Measurements from ENCODE around the gene RNASE11. TPM values are rescaled to one million over a fixed set of nuclear protein-coding genes. Genes with fewer than 3 reads are reported as not detected.

Gene RNASE11
- total RNA-seq, 5 donors from 2014 or later (not counting 1 experiment from before 2014, with no cell fraction given), result not detected

- WGBS (ENCODE audit: insufficient coverage), result 8% methylated on average over 23 of the region's 23 CpGs
- H3K9me3 Mint-ChIP-seq, result peaks cover 0 to 7% (median 0%) of the 10 kb centered on the region in 3 donors
- ChIA-PET POLR2A (interaction anchor here in 1 of 2 donors (0.7 to 2.0 kb wide), 3 partner anchors 17 to 287 kb away, joined by 3 to 20 read pairs (median 6); partner anchors contain the start of gene PARP2), CTCF (interaction anchor here (0.5 to 3.1 kb wide), 6 partner anchors 17 to 53 kb away, joined by 3 to 21 read pairs (median 4); no protein-coding TSS in a partner anchor)
- H3K27me3 Mint-ChIP-seq, result peaks cover 11 to 64% of the 10 kb centered on the region in 2 donors
- peaks cover 62 to 76% (median 70%) of the 10 kb centered on the region in 3 donors for H3K4me1 Mint-ChIP-seq
- peak; percentile 28 to 51 (median 32) for ATAC-seq (replicated peaks in 1 of 4)
- peak overlapping the region; percentile 45 to 49 for H3K4me3 ChIP-seq (ENCODE audit: control insufficient read depth in 1 of 2, extremely low read depth in 1 of 2, low read length in 1 of 2)
- DNase-seq, result peak in 8 of 35 experiments; percentile 11 to 64 (median 32)
- H3K36me3 Mint-ChIP-seq, result no peaks in the 10 kb centered on the region
- no peaks in the 10 kb centered on the region for H3K9me3 ChIP-seq
- no peaks in the 10 kb centered on the region for H3K36me3 ChIP-seq (ENCODE audit: control insufficient read depth in 2 of 2, extremely low read depth in 1 of 2, insufficient read depth in 1 of 2, low read length in 1 of 2)
- H3K4me1 ChIP-seq (ENCODE audit: control insufficient read depth in 1 of 2, extremely low read depth in 1 of 2, insufficient read depth in 2 of 2, low read length in 2 of 2), result peaks cover 12 to 54% of the 10 kb centered on the region in 2 experiments
- H3K27ac Mint-ChIP-seq, result peak overlapping the region; percentile 72 to 82
- peak overlapping the region; percentile 1 for H3K27ac ChIP-seq (ENCODE audit: low read length)
- H3K27me3 ChIP-seq (replicated peaks in 1 of 2; ENCODE audit: control insufficient read depth in 2 of 2, extremely low read depth in 1 of 2, insufficient read depth in 2 of 2, low read length in 1 of 2), result peaks cover 24 to 37% of the 10 kb centered on the region in 2 experiments
- H3K4me3 Mint-ChIP-seq, result peak overlapping the region; percentile 75 to 80 (median 79)
Observed at GRCh38 chr14:20630340-20631022, 42.7 kb upstream of the RNASE11 start.

GRCh38 chr14:20628063-20628854 is 40.5 kb upstream of the RNASE11 start:
- Mint-ChIP-seq H3K4me3 (peak overlapping the region in 1 of 3 donors; percentile 3), H3K36me3 (no peaks in the 10 kb centered on the region), H3K9me3 (no peaks in the 10 kb centered on the region), H3K4me1 (peaks cover 84 to 87% (median 85%) of the 10 kb centered on the region in 3 donors), H3K27me3 (peaks cover 10 to 64% of the 10 kb centered on the region in 2 donors), H3K27ac (peak overlapping the region; percentile 4 to 9)
- Histone ChIP-seq H3K4me3 (ENCODE audit: control insufficient read depth in 1 of 2, extremely low read depth in 1 of 2, low read length in 1 of 2) (no peak overlapping the region), H3K9me3 (no peaks in the 10 kb centered on the region), H3K4me1 (ENCODE audit: control insufficient read depth in 1 of 2, extremely low read depth in 1 of 2, insufficient read depth in 2 of 2, low read length in 2 of 2) (peaks cover 20 to 67% of the 10 kb centered on the region in 2 experiments), H3K27me3 (replicated peaks in 1 of 2; ENCODE audit: control insufficient read depth in 2 of 2, extremely low read depth in 1 of 2, insufficient read depth in 2 of 2, low read length in 1 of 2) (peaks cover 24 to 41% of the 10 kb centered on the region in 2 experiments), H3K27ac (ENCODE audit: low read length) (no peak overlapping the region), H3K36me3 (ENCODE audit: control insufficient read depth in 2 of 2, extremely low read depth in 1 of 2, insufficient read depth in 1 of 2, low read length in 1 of 2) (no peaks in the 10 kb centered on the region)
- no peak for DNase-seq
- CTCF ChIA-PET, result no interaction called here
- no peak for ATAC-seq (replicated peaks in 1 of 4)
- 58% methylated on average over 6 of the region's 10 CpGs for WGBS (ENCODE audit: insufficient coverage)
- POLR2A ChIA-PET, result no interaction called here

- Histone ChIP-seq H3K36me3 (ENCODE audit: control insufficient read depth in 2 of 2, extremely low read depth in 1 of 2, insufficient read depth in 1 of 2, low read length in 1 of 2) (no peaks in the 10 kb centered on the region), H3K4me3 (ENCODE audit: control insufficient read depth in 1 of 2, extremely low read depth in 1 of 2, low read length in 1 of 2) (no peak overlapping the region), H3K27me3 (replicated peaks in 1 of 2; ENCODE audit: control insufficient read depth in 2 of 2, extremely low read depth in 1 of 2, insufficient read depth in 2 of 2, low read length in 1 of 2) (peaks cover 24 to 41% of the 10 kb centered on the region in 2 experiments), H3K9me3 (no peaks in the 10 kb centered on the region), H3K27ac (ENCODE audit: low read length) (no peak overlapping the region), H3K4me1 (ENCODE audit: control insufficient read depth in 1 of 2, extremely low read depth in 1 of 2, insufficient read depth in 2 of 2, low read length in 2 of 2) (peaks cover 21 to 67% of the 10 kb centered on the region in 2 experiments)
- Mint-ChIP-seq H3K36me3 (no peaks in the 10 kb centered on the region), H3K9me3 (no peaks in the 10 kb centered on the region), H3K27ac (peak overlapping the region in 1 of 2 donors; percentile 7), H3K4me3 (peak overlapping the region in 1 of 3 donors; percentile 72), H3K27me3 (peaks cover 8 to 64% of the 10 kb centered on the region in 2 donors), H3K4me1 (peaks cover 84 to 88% (median 86%) of the 10 kb centered on the region in 3 donors)
- CTCF ChIA-PET, result no interaction called here
- WGBS (ENCODE audit: insufficient coverage), result 40% methylated on average over 1 of the region's 5 CpGs
- no peak for DNase-seq
- POLR2A ChIA-PET, result no interaction called here
- no peak for ATAC-seq (replicated peaks in 1 of 4)
Observed at GRCh38 chr14:20627346-20628027, 39.7 kb upstream of the RNASE11 start.

GRCh38 chr14:20626274-20626673 is 38.5 kb upstream of the RNASE11 start:
- H3K27ac Mint-ChIP-seq, result no peak overlapping the region

GRCh38 chr14:20624495-20625070 is 36.8 kb upstream of the RNASE11 start:
- H3K27me3 ChIP-seq (replicated peaks in 1 of 2; ENCODE audit: control insufficient read depth in 2 of 2, extremely low read depth in 1 of 2, insufficient read depth in 2 of 2, low read length in 1 of 2), result peaks cover 21 to 35% of the 10 kb centered on the region in 2 experiments
- Mint-ChIP-seq H3K27ac (peak overlapping the region; percentile 72 to 80), H3K4me3 (peak overlapping the region; percentile 69 to 72 (median 71)), H3K27me3 (peaks cover 8 to 57% of the 10 kb centered on the region in 2 donors), H3K36me3 (no peaks in the 10 kb centered on the region), H3K9me3 (no peaks in the 10 kb centered on the region), H3K4me1 (peaks cover 69 to 71% (median 70%) of the 10 kb centered on the region in 3 donors)
- no peaks in the 10 kb centered on the region for H3K36me3 ChIP-seq (ENCODE audit: control insufficient read depth in 2 of 2, extremely low read depth in 1 of 2, insufficient read depth in 1 of 2, low read length in 1 of 2)
- ATAC-seq (replicated peaks in 1 of 4) (peak; percentile 64 to 75 (median 66)), DNase-seq (peak in 20 of 35 experiments; percentile 20 to 69 (median 39))
- 6% methylated on average over 13 of the region's 22 CpGs for WGBS (ENCODE audit: insufficient coverage)
- no peaks in the 10 kb centered on the region for H3K9me3 ChIP-seq
- H3K27ac ChIP-seq (ENCODE audit: low read length), result no peak overlapping the region
- H3K4me1 ChIP-seq (ENCODE audit: control insufficient read depth in 1 of 2, extremely low read depth in 1 of 2, insufficient read depth in 2 of 2, low read length in 2 of 2), result peaks cover 9 to 48% of the 10 kb centered on the region in 2 experiments
- ChIA-PET POLR2A (no interaction called here), CTCF (interaction anchor here in 1 of 2 donors (0.6 kb wide), 1 partner anchor 222 kb away, joined by 3 read pairs; no protein-coding TSS in a partner anchor)
- peak overlapping the region; percentile 22 to 62 for H3K4me3 ChIP-seq (ENCODE audit: control insufficient read depth in 1 of 2, extremely low read depth in 1 of 2, low read length in 1 of 2)

More at GRCh38 chr14:20626274-20626673, 38.5 kb upstream of the RNASE11 start:
- Mint-ChIP-seq H3K27me3 (peaks cover 8 to 65% of the 10 kb centered on the region in 2 donors), H3K36me3 (no peaks in the 10 kb centered on the region), H3K4me1 (peaks cover 82 to 84% (median 82%) of the 10 kb centered on the region in 3 donors), H3K4me3 (peak overlapping the region; percentile 69 to 72 (median 71)), H3K9me3 (no peaks in the 10 kb centered on the region)
- POLR2A ChIA-PET, result no interaction called here
- 33% methylated on average over 11 of the region's 12 CpGs for WGBS (ENCODE audit: insufficient coverage)
- Histone ChIP-seq H3K4me1 (ENCODE audit: control insufficient read depth in 1 of 2, extremely low read depth in 1 of 2, insufficient read depth in 2 of 2, low read length in 2 of 2) (peaks cover 14 to 59% of the 10 kb centered on the region in 2 experiments), H3K4me3 (ENCODE audit: control insufficient read depth in 1 of 2, extremely low read depth in 1 of 2, low read length in 1 of 2) (peak overlapping the region in 1 of 2 donors; percentile 62), H3K9me3 (no peaks in the 10 kb centered on the region), H3K36me3 (ENCODE audit: control insufficient read depth in 2 of 2, extremely low read depth in 1 of 2, insufficient read depth in 1 of 2, low read length in 1 of 2) (no peaks in the 10 kb centered on the region), H3K27me3 (replicated peaks in 1 of 2; ENCODE audit: control insufficient read depth in 2 of 2, extremely low read depth in 1 of 2, insufficient read depth in 2 of 2, low read length in 1 of 2) (peaks cover 27 to 35% of the 10 kb centered on the region in 2 experiments), H3K27ac (ENCODE audit: low read length) (no peak overlapping the region)
- CTCF ChIA-PET, result no interaction called here
- ATAC-seq (replicated peaks in 1 of 4), result no peak
- DNase-seq, result peak in 1 of 35 experiments; percentile 27
